SK-N-SH (cell line): ENCODE results near the gene FLACC1. TPM values are rescaled to one million over a fixed set of nuclear protein-coding genes. Genes with fewer than 3 reads are reported as not detected.
A peak's percentile ranks its signal among the peaks of the same experiment; 100 is the strongest.

Experiments
- CTCF ChIA-PET: fragments of 300-600, 350-600 bp; formaldehyde crosslinking; extraction: SDS; loops from one replicate; lab custom pipeline; 2021; lab: Yijun Ruan, JAX
- POLR2A ChIA-PET: fragments of 350-600 bp; sonication (Branson Sonifier 250); formaldehyde crosslinking; extraction: SDS; loops from one replicate; lab custom pipeline; 2020; ENCODE audit warnings: antibody characterized with exemption, inconsistent platforms; lab: Yijun Ruan, JAX
- DNase-seq: peaks from one replicate; pipeline ENCODE4 v3.0.0; 2012
- H2AFZ ChIP-seq: fragments of 200-600 bp; sonication (generic); 2 replicates; pipeline ENCODE4 v1.8.1; 2016; ENCODE audit warnings: antibody characterized with exemption, mild to moderate bottlenecking, low read depth
- H3F3A ChIP-seq: fragments of 200-600 bp; sonication (generic); replicated peaks from 2 replicates; pipeline ENCODE3; 2016; ENCODE audit warnings: antibody characterized with exemption, mild to moderate bottlenecking; ENCODE audit not compliant: insufficient read depth
- H3K27ac ChIP-seq, 2 experiments: fragments of 200-500 bp in 1 of 2; fragments of 200-600 bp in 1 of 2; sonication (Bioruptor generic) in 1 of 2; sonication (generic), shearing (Covaris generic) in 1 of 2; 2 replicates each; pipeline versions ENCODE4 v1.5.1 to v1.6.1; 2014 to 2016; ENCODE audit warnings: low read depth in 2 of 2, inconsistent platforms in 1 of 2, low read length in 1 of 2, mild to moderate bottlenecking in 1 of 2, mixed read lengths in 1 of 2
- H3K27me3 ChIP-seq: fragments of 200-600 bp; sonication (generic), shearing (Covaris generic); 2 replicates; pipeline ENCODE4 v1.6.1; 2016; ENCODE audit warnings: mixed run types; ENCODE audit not compliant: insufficient read depth
- H3K36me3 ChIP-seq, 2 experiments: fragments of 200-500 bp in 1 of 2; fragments of 200-600 bp in 1 of 2; sonication (Bioruptor generic) in 1 of 2; sonication (generic) in 1 of 2; replicated peaks in 1 of 2; 2 replicates each; pipeline versions ENCODE3 to v1.5.1; 2014 to 2016; ENCODE audit warnings: low read length in 1 of 2, mild to moderate bottlenecking in 1 of 2; ENCODE audit not compliant: insufficient read depth in 2 of 2, control insufficient read depth in 1 of 2
- H3K4me1 ChIP-seq, 2 experiments: fragments of 200-500 bp in 1 of 2; fragments of 200-600 bp in 1 of 2; sonication (Bioruptor generic) in 1 of 2; sonication (generic), shearing (Covaris generic) in 1 of 2; 2 replicates each; pipeline versions ENCODE4 v1.5.1 to v1.6.1; 2014 to 2016; ENCODE audit warnings: low read depth in 1 of 2, low read length in 1 of 2, mixed run types in 1 of 2; ENCODE audit not compliant: insufficient read depth in 2 of 2, control insufficient read depth in 1 of 2
- H3K4me2 ChIP-seq: fragments of 200-600 bp; sonication (generic), shearing (Covaris generic); 2 replicates; pipeline ENCODE4 v1.6.1; 2017; ENCODE audit warnings: mixed run types
- H3K4me3 ChIP-seq, 2 experiments: fragments of 200-500 bp in 1 of 2; fragments of 200-600 bp in 1 of 2; sonication (Bioruptor generic) in 1 of 2; sonication (generic), shearing (Covaris generic) in 1 of 2; 2 replicates each; pipeline versions ENCODE4 v1.5.1 to v1.8.1; 2014 to 2016; ENCODE audit warnings: low read depth in 2 of 2, inconsistent platforms in 1 of 2, low read length in 1 of 2, mild to moderate bottlenecking in 1 of 2, mixed read lengths in 1 of 2, moderate library complexity in 1 of 2
- H3K79me2 ChIP-seq: fragments of 200-600 bp; sonication (generic); 2 replicates; pipeline ENCODE4 v1.8.1; 2017; ENCODE audit warnings: mild to moderate bottlenecking; ENCODE audit not compliant: insufficient read depth
- H3K9ac ChIP-seq: fragments of 200-600 bp; sonication (generic); 2 replicates; pipeline ENCODE4 v1.6.1; 2017; ENCODE audit warnings: mixed run types
- H3K9me2 ChIP-seq: fragments of 200-600 bp; sonication (generic); 2 replicates; pipeline ENCODE4 v1.6.1; 2017; ENCODE audit warnings: mixed run types
- H3K9me3 ChIP-seq: fragments of 200-600 bp; sonication (generic); 2 replicates; pipeline ENCODE4 v1.6.1; 2017; ENCODE audit warnings: mixed run types, mild to moderate bottlenecking, moderate library complexity
- H4K20me1 ChIP-seq: fragments of 200-600 bp; sonication (generic); 2 replicates; pipeline ENCODE4 v1.6.1; 2017; ENCODE audit warnings: mild to moderate bottlenecking, mixed run types; ENCODE audit not compliant: insufficient read depth
- ELF1 ChIP-seq: IDR thresholded peaks from 2 replicates; pipeline ENCODE4 v1.4.0; 2012
- EZH2phosphoT487 ChIP-seq: fragments of 200-600 bp; sonication (generic); IDR thresholded peaks from 2 replicates; pipeline ENCODE4 v1.6.1; 2017; ENCODE audit warnings: low read depth, mixed run types, mild to moderate bottlenecking, antibody characterized with exemption, moderate library complexity, borderline replicate concordance
- FOXJ3 ChIP-seq: sonication (generic); formaldehyde crosslinking; IDR thresholded peaks from 2 replicates; pipeline ENCODE4 v1.5.1; 2020; ENCODE audit warnings: mild to moderate bottlenecking, missing genetic modification reagents
- FOXM1 ChIP-seq: IDR thresholded peaks from 2 replicates; pipeline ENCODE4 v1.4.0; 2012; ENCODE audit warnings: low read depth, mild to moderate bottlenecking
- GABPA ChIP-seq: IDR thresholded peaks from 2 replicates; pipeline ENCODE4 v1.4.0; 2012; ENCODE audit warnings: low read depth, mild to moderate bottlenecking
- JUND ChIP-seq: IDR thresholded peaks from 2 replicates; pipeline ENCODE4 v1.4.0; 2012
- MAX ChIP-seq: IDR thresholded peaks from 2 replicates; pipeline ENCODE4 v1.4.0; 2012; ENCODE audit warnings: low read depth
- PBX3 ChIP-seq: IDR thresholded peaks from 2 replicates; pipeline ENCODE4; 2012
- POLR2AphosphoS5 ChIP-seq: IDR thresholded peaks from 2 replicates; pipeline ENCODE4 v1.6.1; 2012; ENCODE audit warnings: low read depth, low read length
- RAD21 ChIP-seq: IDR thresholded peaks from 2 replicates; pipeline ENCODE4 v1.6.1; 2012; ENCODE audit warnings: mild to moderate bottlenecking, low read length
- RCOR1 ChIP-seq: fragments of 150-350 bp; IDR thresholded peaks from 2 replicates; pipeline ENCODE4 v1.6.1; 2017; ENCODE audit warnings: antibody characterized with exemption, low read length
- RFX5 ChIP-seq: IDR thresholded peaks from 2 replicates; pipeline ENCODE4 v1.6.1; 2012; ENCODE audit warnings: mild to moderate bottlenecking, improper control_type of control experiment, low read length
- RXRA ChIP-seq: IDR thresholded peaks from 2 replicates; pipeline ENCODE4 v1.4.0; 2012; ENCODE audit warnings: low read depth, mild to moderate bottlenecking, borderline replicate concordance
- SMC3 ChIP-seq: IDR thresholded peaks from 2 replicates; pipeline ENCODE4 v1.6.1; 2012; ENCODE audit warnings: low read depth, low read length, improper control_type of control experiment
- TCF12 ChIP-seq: IDR thresholded peaks from 2 replicates; pipeline ENCODE4 v1.4.0; 2012
- TEAD4 ChIP-seq: IDR thresholded peaks from 2 replicates; pipeline ENCODE4 v1.4.0; 2012; ENCODE audit warnings: mild to moderate bottlenecking, borderline replicate concordance; ENCODE audit not compliant: insufficient read depth
- YY1 ChIP-seq: IDR thresholded peaks from 2 replicates; pipeline ENCODE4 v1.4.0; 2012; ENCODE audit warnings: low read depth, mild to moderate bottlenecking
- WGBS: methylation state at CpG from one replicate; pipeline ENCODE4 v1.1.6; 2017; ENCODE audit warnings: low lambda C conversion rate; 5-methylcytosine and 5-hydroxymethylcytosine counted together
- polyA plus RNA-seq, 3 experiments: library from polyadenylated mRNA; depleted of rRNA; stranded (reverse); fragments of >200 nt; gene quantifications; 2 replicates each; pipeline ENCODE4 v1.2.3, GENCODE V29; 2012
- TF ChIP-seq, protein P1 (sequence below): IDR thresholded peaks from 2 replicates; pipeline ENCODE4 v1.4.0; 2012; ENCODE audit warnings: low read depth, borderline replicate concordance

Gene FLACC1
- polyA plus RNA-seq, 1 of the 3 experiments (the other 2 are of a cell fraction) = 0.35 TPM

DNA sequence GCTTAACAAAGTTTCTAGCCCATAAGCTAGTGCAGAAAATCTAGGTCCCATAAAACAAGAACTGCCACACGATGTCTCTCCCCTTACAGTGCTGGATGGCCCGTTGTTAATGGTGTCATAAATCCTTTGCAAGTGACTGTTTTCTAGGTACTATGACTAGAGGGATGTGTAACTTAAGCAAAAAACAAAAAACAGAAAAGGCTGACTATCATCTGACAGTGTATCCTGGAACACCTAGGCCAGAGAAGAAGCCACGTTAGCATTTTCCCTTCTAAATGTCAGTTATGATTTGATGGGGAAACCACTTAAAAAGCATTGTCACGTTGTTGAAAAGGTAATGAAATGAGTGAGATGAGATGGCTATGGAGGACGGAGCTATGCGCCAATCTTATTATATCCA is 94.4 kb downstream of the FLACC1 start:
- Histone ChIP-seq H3K4me1 (peaks cover 0 to 15% of the 10 kb centered on the region in 2 experiments; a peak in 2 of 4 replicates), H3K27me3 (no peaks in the 10 kb centered on the region), H2AFZ (no peak overlapping the region), H3K9me2 (no peaks in the 10 kb centered on the region), H4K20me1 (no peaks in the 10 kb centered on the region), H3K9ac (no peak overlapping the region), H3K79me2 (peaks cover 42% of the 10 kb centered on the region), H3K4me2 (no peak overlapping the region), H3K36me3 (peaks cover 0 to 5% of the 10 kb centered on the region in 2 experiments), H3K27ac (no peak overlapping the region), H3F3A (peaks cover 12% of the 10 kb centered on the region), H3K9me3 (no peaks in the 10 kb centered on the region), H3K4me3 (no peak overlapping the region)
- no peak for DNase-seq
- ChIA-PET POLR2A (no interaction called here), CTCF (no interaction called here)
- WGBS = 90% methylated on average over 6 of the region's 6 CpGs
- TF ChIP-seq FOXM1 (no peak), TCF12 (no peak), EZH2phosphoT487 (no peak), RAD21 (no peak), GABPA (no peak), SMC3 (no peak), FOXJ3 (CRISPR knock-in tag) (no peak)

- CTCF ChIA-PET = interaction anchor here (0.6 kb wide), 2 partner anchors 447 to 740 kb away, joined by 3 read pairs; no protein-coding TSS in a partner anchor
- no peak overlapping the region for H3K9ac ChIP-seq
- WGBS = 86% methylated on average over 2 of the region's 2 CpGs
- H3K9me3 ChIP-seq = no peaks in the 10 kb centered on the region
- no peaks in the 10 kb centered on the region for H3K9me2 ChIP-seq
- no peaks in the 10 kb centered on the region for H4K20me1 ChIP-seq
- POLR2A ChIA-PET = no interaction called here
- peaks cover 42% of the 10 kb centered on the region for H3K79me2 ChIP-seq
- peak overlapping the region; percentile 18; the same call in 1 of the 2 replicates for H3K4me2 ChIP-seq
- H3K36me3 ChIP-seq = peaks cover 0 to 5% of the 10 kb centered on the region in 2 experiments
- no peak for DNase-seq
- H3K4me3 ChIP-seq = no peak overlapping the region
- no peak overlapping the region; the same call in 1 of the 2 replicates for H2AFZ ChIP-seq
- H3K27me3 ChIP-seq = no peaks in the 10 kb centered on the region
- TF ChIP-seq RCOR1 (no peak), YY1 (no peak), SMC3 (no peak), TEAD4 (no peak), MAX (no peak), POLR2AphosphoS5 (no peak), RFX5 (no peak), ELF1 (no peak), PBX3 (no peak), RXRA (no peak), TCF12 (no peak), FOXJ3 (CRISPR knock-in tag) (no peak), GABPA (no peak), EZH2phosphoT487 (no peak), FOXM1 (no peak), JUND (no peak)
- TF ChIP-seq, protein P1, sequence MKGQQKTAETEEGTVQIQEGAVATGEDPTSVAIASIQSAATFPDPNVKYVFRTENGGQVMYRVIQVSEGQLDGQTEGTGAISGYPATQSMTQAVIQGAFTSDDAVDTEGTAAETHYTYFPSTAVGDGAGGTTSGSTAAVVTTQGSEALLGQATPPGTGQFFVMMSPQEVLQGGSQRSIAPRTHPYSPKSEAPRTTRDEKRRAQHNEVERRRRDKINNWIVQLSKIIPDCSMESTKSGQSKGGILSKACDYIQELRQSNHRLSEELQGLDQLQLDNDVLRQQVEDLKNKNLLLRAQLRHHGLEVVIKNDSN = no peak
- peaks cover 0 to 15% of the 10 kb centered on the region in 2 experiments; a peak in 2 of 4 replicates for H3K4me1 ChIP-seq
- peaks cover 17% of the 10 kb centered on the region for H3F3A ChIP-seq
- H3K27ac ChIP-seq = no peak overlapping the region
These were observed 95.2 kb downstream of the FLACC1 start for GRCh38 chr2:201261906-201262305.
